VCaP (cell line): ENCODE results near the gene SAFB.
A peak's percentile ranks its signal among the peaks of the same experiment; 100 is the strongest.

Experiments
- H3K27ac ChIP-seq: fragments of 450-650 bp; 2 replicates; pipeline ENCODE4 v1.5.1; 2017
- CTCF ChIP-seq: fragments of 450-650 bp; conservative IDR thresholded peaks from 2 replicates; pipeline ENCODE4 v1.5.1; 2017; ENCODE audit warnings: mild to moderate bottlenecking, moderate library complexity

The SAFB gene

GRCh38 chr19:5622465-5623396 lies at the start of gene SAFB, which contains the start of gene SAFB2:
Gene SAFB (plus strand): TSS chr19:5623083. CDS start chr19:5623206, 123 bp downstream.
Gene SAFB2 (minus strand): TSS chr19:5622776. CDS start chr19:5622715, 61 bp downstream.
- TF ChIP-seq CTCF: no peak
- peak within 1 kb of the TSS; percentile 93 for H3K27ac ChIP-seq

- TF ChIP-seq CTCF: no peak
- no peak overlapping the region for H3K27ac ChIP-seq
Observed at GRCh38 chr19:5575590-5575989, 47.3 kb upstream of the SAFB start.

GRCh38 chr19:5578097-5578846 lies 44.6 kb upstream of the SAFB start:
- TF ChIP-seq CTCF: peak; percentile 92
- peak overlapping the region; percentile 87 for H3K27ac ChIP-seq

GRCh38 chr19:5579286-5579685 lies 43.6 kb upstream of the SAFB start:
- TF ChIP-seq CTCF: no peak
- peak overlapping the region; percentile 87 for H3K27ac ChIP-seq

- TF ChIP-seq CTCF: no peak
- peak overlapping the region; percentile 87 for H3K27ac ChIP-seq
Observed at GRCh38 chr19:5579697-5580096, 43.2 kb upstream of the SAFB start.

GRCh38 chr19:5580161-5580571 lies 42.7 kb upstream of the SAFB start:
- TF ChIP-seq CTCF: no peak
- H3K27ac ChIP-seq: peak overlapping the region; percentile 87
